ENCODE results near the gene GPBP1L1. TPM values are rescaled to one million over a fixed set of nuclear protein-coding genes. Genes with fewer than 3 reads are reported as not detected.

Gene GPBP1L1
- total and polyA plus RNA-seq, 9 of the 15 experiments (the other 6 are each of a cell fraction or from before 2014, with no cell fraction given): 86.0 to 216 (median 138) TPM

DNA sequence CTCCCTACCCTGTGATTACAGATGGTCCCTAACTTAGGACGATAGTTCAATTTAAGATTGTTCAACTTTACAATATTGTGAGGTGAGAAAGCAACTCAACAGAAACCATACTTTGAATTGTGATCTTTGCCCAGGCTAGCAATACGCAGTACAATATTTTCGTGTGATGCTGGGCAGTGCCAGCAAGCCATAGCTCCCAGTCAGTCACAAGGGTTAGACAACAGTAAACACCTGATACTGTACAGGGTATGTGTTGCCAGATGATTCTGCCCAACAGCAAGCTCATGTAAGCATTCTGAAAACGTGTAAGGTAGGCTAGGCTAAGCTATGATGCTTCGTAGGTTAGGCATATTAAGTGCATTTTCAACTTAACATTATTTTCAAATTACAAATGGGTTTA lies 11.9 kb downstream of the GPBP1L1 start:
- intact Hi-C loops (cut with micrococcal nuclease): no loop called here
- no peak for FAIRE-seq
- Histone ChIP-seq H3K4me2 (ENCODE audit: insufficient read depth, low read length) (no peak overlapping the region), H3K9me3 (replicated peaks; ENCODE audit: control insufficient read depth, insufficient read depth, low read depth, low read length) (no peaks in the 10 kb centered on the region), H3K9me1 (ENCODE audit: control insufficient read depth, insufficient read depth, low read length) (peaks cover 3% of the 10 kb centered on the region), H4K20me1 (replicated peaks; ENCODE audit: control insufficient read depth, insufficient read depth, low read length) (peaks cover 28% of the 10 kb centered on the region), H3K4me1 (replicated peaks in 1 of 2; ENCODE audit: control insufficient read depth in 2 of 2, insufficient read depth in 2 of 2, low read length in 2 of 2) (peaks cover 3 to 4% of the 10 kb centered on the region in 2 experiments; a peak in 2 of 5 replicates), H2AFZ (ENCODE audit: low read depth, low read length) (no peak overlapping the region), H3K27ac (ENCODE audit: extremely low read depth, low read depth, low read length) (no peak overlapping the region), H3K9ac (ENCODE audit: insufficient read depth in 1 of 2, low read depth in 2 of 2, low read length in 2 of 2) (no peak overlapping the region), H3K36me3 (ENCODE audit: control insufficient read depth, insufficient read depth, low read length) (peaks cover 62% of the 10 kb centered on the region; the same call in 2 of the 3 replicates), H3K27me3 (ENCODE audit: control insufficient read depth in 2 of 2, insufficient read depth in 2 of 2, low read length in 2 of 2) (no peaks in the 10 kb centered on the region), H3K79me2 (ENCODE audit: control insufficient read depth, insufficient read depth, low read length) (peaks cover 95% of the 10 kb centered on the region), H3K4me3 (no peak overlapping the region)
- ChIA-PET CTCF (ENCODE audit: low intra/inter-chr PET ratio) (no interaction called here), POLR2A (interaction anchor here (0.6 to 8.9 kb wide), 6 partner anchors 9 to 499 kb away, joined by 3 to 95 read pairs (median 12); partner anchors contain the start of gene GPBP1L1)
- TF ChIP-seq UBTF (IDR thresholded peaks at IDR 0.05; ENCODE audit: borderline replicate concordance in 1 of 2, low read depth in 2 of 2, low read length in 2 of 2): no peak
- TF ChIP-seq NBN (IDR thresholded peaks at IDR 0.05; ENCODE audit: low read depth): no peak
- in situ Hi-C loops (cut with MboI): no loop called here
- no TSS peak for BruUV-seq (replicated peaks)
- no peak; the same call in 2 of the 3 replicates for ATAC-seq
- no peak for DNase-seq (ENCODE audit: extremely low read depth in 1 of 4, low spot score in 3 of 4)
- WGBS (ENCODE audit: insufficient coverage, low coverage, missing lambda C conversion rate): 81% methylated on average over 5 of the region's 5 CpGs

- peaks cover under 1 to 3% of the 10 kb centered on the region in 2 experiments; a peak in 1 of 5 replicates for H3K4me1 ChIP-seq (replicated peaks in 1 of 2; ENCODE audit: control insufficient read depth in 2 of 2, insufficient read depth in 2 of 2, low read length in 2 of 2)
- H3K27ac ChIP-seq (ENCODE audit: extremely low read depth, low read depth, low read length): no peak overlapping the region
- FAIRE-seq (no peak), DNase-seq (ENCODE audit: extremely low read depth in 1 of 4, low spot score in 3 of 4) (no peak), ATAC-seq (no peak)
- no peak overlapping the region for H3K4me2 ChIP-seq (ENCODE audit: insufficient read depth, low read length)
- WGBS (ENCODE audit: insufficient coverage, low coverage, missing lambda C conversion rate): 87% methylated on average over 4 of the region's 4 CpGs
- H3K4me3 ChIP-seq: no peak overlapping the region
- H3K27me3 ChIP-seq (ENCODE audit: control insufficient read depth in 2 of 2, insufficient read depth in 2 of 2, low read length in 2 of 2): no peaks in the 10 kb centered on the region
- intact Hi-C loops (cut with micrococcal nuclease): no loop called here
- H4K20me1 ChIP-seq (replicated peaks; ENCODE audit: control insufficient read depth, insufficient read depth, low read length): peaks cover 28% of the 10 kb centered on the region
- no TSS peak for BruUV-seq (replicated peaks)
- POLR2A ChIA-PET: interaction anchor here (0.6 to 8.9 kb wide), 7 partner anchors 9 to 360 kb away, joined by 3 to 95 read pairs (median 6); partner anchors contain the start of gene GPBP1L1
- H3K9ac ChIP-seq (ENCODE audit: insufficient read depth in 1 of 2, low read depth in 2 of 2, low read length in 2 of 2): no peak overlapping the region
- no peaks in the 10 kb centered on the region for H3K9me3 ChIP-seq (replicated peaks; ENCODE audit: control insufficient read depth, insufficient read depth, low read depth, low read length)
- in situ Hi-C loops (cut with MboI): no loop called here
- peaks cover 60% of the 10 kb centered on the region; the same call in 2 of the 3 replicates for H3K36me3 ChIP-seq (ENCODE audit: control insufficient read depth, insufficient read depth, low read length)
- peaks cover 95% of the 10 kb centered on the region for H3K79me2 ChIP-seq (ENCODE audit: control insufficient read depth, insufficient read depth, low read length)
- no peak overlapping the region for H2AFZ ChIP-seq (ENCODE audit: low read depth, low read length)
- no peaks in the 10 kb centered on the region for H3K9me1 ChIP-seq (ENCODE audit: control insufficient read depth, insufficient read depth, low read length)
- CTCF ChIA-PET (ENCODE audit: low intra/inter-chr PET ratio): no interaction called here
- TF ChIP-seq ZEB2 (IDR thresholded peaks at IDR 0.05): no peak
- TF ChIP-seq CREB1 (IDR thresholded peaks at IDR 0.05): no peak
- no peak for TF ChIP-seq CREB1 (CRISPR knock-in tag; IDR thresholded peaks at IDR 0.05)
- TF ChIP-seq ARID3B (CRISPR knock-in tag; IDR thresholded peaks at IDR 0.05; ENCODE audit: borderline replicate concordance): no peak
- TF ChIP-seq ZNF436 (CRISPR knock-in tag; IDR thresholded peaks at IDR 0.05): no peak
- TF ChIP-seq SNAPC5 (CRISPR knock-in tag; IDR thresholded peaks at IDR 0.05): no peak
Measured at GRCh38 chr1:45673956-45674355, 12.4 kb downstream of the GPBP1L1 start.

All from K562 (cell line).